ENCODE measurements around the gene NUAK1.

DNA sequence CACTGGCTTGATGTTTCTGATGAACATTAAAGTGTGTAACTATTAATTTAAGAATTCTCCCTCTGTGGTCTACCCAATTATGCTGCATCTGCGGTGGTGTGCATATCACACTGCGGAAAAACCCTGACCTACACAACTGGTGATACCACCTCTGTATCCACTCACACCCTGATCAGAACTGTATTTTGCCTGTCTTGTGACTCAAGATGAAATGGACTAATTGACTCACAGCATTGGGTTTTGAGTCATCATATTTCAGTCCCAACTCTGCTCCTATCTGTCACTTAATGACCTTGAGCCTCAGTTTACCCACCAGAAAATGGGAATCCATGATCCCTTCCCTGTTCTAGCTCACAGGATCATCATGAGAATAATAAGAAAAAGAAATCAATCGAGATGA, 65.6 kb downstream of the NUAK1 start:
- TF ChIP-seq EP300 (IDR thresholded peaks at IDR 0.05; ENCODE audit: low read depth) = no peak
- TF ChIP-seq POLR2AphosphoS5 (IDR thresholded peaks at IDR 0.05) = no peak
- TF ChIP-seq, protein P1, sequence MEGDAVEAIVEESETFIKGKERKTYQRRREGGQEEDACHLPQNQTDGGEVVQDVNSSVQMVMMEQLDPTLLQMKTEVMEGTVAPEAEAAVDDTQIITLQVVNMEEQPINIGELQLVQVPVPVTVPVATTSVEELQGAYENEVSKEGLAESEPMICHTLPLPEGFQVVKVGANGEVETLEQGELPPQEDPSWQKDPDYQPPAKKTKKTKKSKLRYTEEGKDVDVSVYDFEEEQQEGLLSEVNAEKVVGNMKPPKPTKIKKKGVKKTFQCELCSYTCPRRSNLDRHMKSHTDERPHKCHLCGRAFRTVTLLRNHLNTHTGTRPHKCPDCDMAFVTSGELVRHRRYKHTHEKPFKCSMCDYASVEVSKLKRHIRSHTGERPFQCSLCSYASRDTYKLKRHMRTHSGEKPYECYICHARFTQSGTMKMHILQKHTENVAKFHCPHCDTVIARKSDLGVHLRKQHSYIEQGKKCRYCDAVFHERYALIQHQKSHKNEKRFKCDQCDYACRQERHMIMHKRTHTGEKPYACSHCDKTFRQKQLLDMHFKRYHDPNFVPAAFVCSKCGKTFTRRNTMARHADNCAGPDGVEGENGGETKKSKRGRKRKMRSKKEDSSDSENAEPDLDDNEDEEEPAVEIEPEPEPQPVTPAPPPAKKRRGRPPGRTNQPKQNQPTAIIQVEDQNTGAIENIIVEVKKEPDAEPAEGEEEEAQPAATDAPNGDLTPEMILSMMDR (IDR thresholded peaks at IDR 0.05) = no peak
